Smooth muscle cell (in vitro differentiated cells): Measurements from ENCODE around the gene PRKAB1. TPM values are rescaled to one million over a fixed set of nuclear protein-coding genes. Genes with fewer than 3 reads are reported as not detected.

Experiments
- DNase-seq: peaks from one replicate; lab custom pipeline; 2025; ENCODE audit not compliant: unreplicated experiment; lab: John Stamatoyannopoulos, UW
- H2AFZ ChIP-seq: fragments of 200-600 bp; sonication (generic); 2 replicates; pipeline ENCODE4 v1.6.0; 2016; ENCODE audit warnings: antibody characterized with exemption, low read depth, mild to moderate bottlenecking
- H3F3A ChIP-seq: fragments of 200-600 bp; sonication (generic); 2 replicates; pipeline ENCODE4 v1.6.0; 2017; ENCODE audit warnings: antibody characterized with exemption, low read depth
- H3K27ac ChIP-seq: fragments of 200-600 bp; sonication (generic); 2 replicates; pipeline ENCODE4 v1.5.1; 2016; ENCODE audit warnings: low read depth, mild to moderate bottlenecking
- H3K27me3 ChIP-seq: fragments of 200-600 bp; sonication (generic); 2 replicates; pipeline ENCODE4 v1.6.1; 2016; ENCODE audit warnings: low read depth, mild to moderate bottlenecking
- H3K36me3 ChIP-seq: fragments of 200-600 bp; sonication (generic); 2 replicates; pipeline ENCODE4 v1.5.1; 2016; ENCODE audit warnings: low read depth
- H3K4me1 ChIP-seq: fragments of 200-600 bp; sonication (generic); 2 replicates; pipeline ENCODE4 v1.5.1; 2016; ENCODE audit warnings: low read depth
- H3K4me2 ChIP-seq: fragments of 200-600 bp; sonication (generic); 2 replicates; pipeline ENCODE4 v1.6.0; 2016; ENCODE audit warnings: mild to moderate bottlenecking
- H3K4me3 ChIP-seq: fragments of 200-600 bp; sonication (generic); 2 replicates; pipeline ENCODE4 v1.5.1; 2016; ENCODE audit warnings: mild to moderate bottlenecking
- H3K79me2 ChIP-seq: fragments of 200-600 bp; sonication (generic); 2 replicates; pipeline ENCODE4 v1.6.0; 2016; ENCODE audit warnings: low read depth, mild to moderate bottlenecking
- H3K9ac ChIP-seq: fragments of 200-600 bp; sonication (generic); 2 replicates; pipeline ENCODE4 v1.6.0; 2016; ENCODE audit warnings: low read depth
- H3K9me3 ChIP-seq: fragments of 200-600 bp; sonication (generic); replicated peaks from 2 replicates; pipeline ENCODE4 v1.5.1; 2016; ENCODE audit warnings: low read depth
- H4K20me1 ChIP-seq: fragments of 200-600 bp; sonication (generic); 2 replicates; pipeline ENCODE4 v1.6.0; 2016; ENCODE audit warnings: low read depth
- WGBS: methylation state at CpG from one replicate; pipeline ENCODE4 v1.1.7; 2016; ENCODE audit warnings: low lambda C conversion rate; 5-methylcytosine and 5-hydroxymethylcytosine counted together
- polyA plus RNA-seq: library from polyadenylated mRNA; unstranded; fragments of >200 nt; fragmentation: Nextera tagmentation; extraction: Ambion mirVana; gene quantifications from 2 replicates; pipeline ENCODE4 v1.2.1, GENCODE V29; 2016
- total RNA-seq: library from RNA; depleted of rRNA; stranded (reverse); fragments of >200 nt; gene quantifications from 2 replicates; pipeline ENCODE4 v1.2.3, GENCODE V29; 2014
- TF ChIP-seq, protein P1 (sequence below): fragments of 200-600 bp; sonication (generic); IDR thresholded peaks from 2 replicates; pipeline ENCODE4 v1.5.1; 2017; ENCODE audit warnings: borderline replicate concordance, mild to moderate bottlenecking, antibody characterized with exemption; ENCODE audit not compliant: insufficient read depth, poor library complexity, severe bottlenecking

Gene PRKAB1
- total and polyA plus RNA-seq, 2 experiments from 2014 or later = 24.7 to 26.0 TPM

DNA sequence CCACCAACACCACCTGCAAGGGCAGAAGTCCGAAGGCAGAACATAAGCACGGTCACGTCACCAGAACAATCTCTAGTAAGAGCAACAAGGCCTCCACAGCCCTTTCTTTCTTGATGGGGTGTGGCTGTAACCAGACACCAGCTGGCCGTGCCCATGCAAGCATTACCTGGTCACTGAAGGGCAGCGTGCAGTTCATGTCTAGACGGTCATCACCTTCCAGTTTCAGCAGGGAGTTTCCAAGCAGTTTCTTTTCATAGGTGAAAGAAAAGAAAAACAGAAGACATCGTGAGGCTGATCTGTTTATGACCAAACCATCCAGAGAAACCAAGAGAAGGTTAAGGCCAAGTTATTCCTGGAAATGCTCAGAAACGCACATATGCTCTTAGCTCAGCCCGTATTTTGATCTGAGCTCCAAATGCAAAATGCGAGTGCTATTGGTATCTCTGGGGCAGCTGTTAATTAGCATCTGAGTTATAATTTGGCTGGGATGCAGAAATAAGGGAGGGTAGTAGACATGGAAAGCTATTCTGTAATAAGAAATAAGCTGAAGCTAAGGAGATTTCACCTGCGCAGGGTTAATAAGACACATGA is 42.5 kb downstream of the PRKAB1 start:
- WGBS = 91% methylated on average over 11 of the region's 11 CpGs
- TF ChIP-seq, protein P1, sequence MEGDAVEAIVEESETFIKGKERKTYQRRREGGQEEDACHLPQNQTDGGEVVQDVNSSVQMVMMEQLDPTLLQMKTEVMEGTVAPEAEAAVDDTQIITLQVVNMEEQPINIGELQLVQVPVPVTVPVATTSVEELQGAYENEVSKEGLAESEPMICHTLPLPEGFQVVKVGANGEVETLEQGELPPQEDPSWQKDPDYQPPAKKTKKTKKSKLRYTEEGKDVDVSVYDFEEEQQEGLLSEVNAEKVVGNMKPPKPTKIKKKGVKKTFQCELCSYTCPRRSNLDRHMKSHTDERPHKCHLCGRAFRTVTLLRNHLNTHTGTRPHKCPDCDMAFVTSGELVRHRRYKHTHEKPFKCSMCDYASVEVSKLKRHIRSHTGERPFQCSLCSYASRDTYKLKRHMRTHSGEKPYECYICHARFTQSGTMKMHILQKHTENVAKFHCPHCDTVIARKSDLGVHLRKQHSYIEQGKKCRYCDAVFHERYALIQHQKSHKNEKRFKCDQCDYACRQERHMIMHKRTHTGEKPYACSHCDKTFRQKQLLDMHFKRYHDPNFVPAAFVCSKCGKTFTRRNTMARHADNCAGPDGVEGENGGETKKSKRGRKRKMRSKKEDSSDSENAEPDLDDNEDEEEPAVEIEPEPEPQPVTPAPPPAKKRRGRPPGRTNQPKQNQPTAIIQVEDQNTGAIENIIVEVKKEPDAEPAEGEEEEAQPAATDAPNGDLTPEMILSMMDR = no peak
- Histone ChIP-seq H3K79me2 (no peaks in the 10 kb centered on the region), H3F3A (no peaks in the 10 kb centered on the region), H3K4me1 (no peaks in the 10 kb centered on the region), H2AFZ (no peak overlapping the region), H3K9ac (no peak overlapping the region), H3K36me3 (no peaks in the 10 kb centered on the region), H4K20me1 (no peaks in the 10 kb centered on the region), H3K27ac (no peak overlapping the region), H3K27me3 (no peaks in the 10 kb centered on the region), H3K4me2 (no peak overlapping the region), H3K9me3 (no peaks in the 10 kb centered on the region), H3K4me3 (no peak overlapping the region)
- DNase-seq = no peak

DNA sequence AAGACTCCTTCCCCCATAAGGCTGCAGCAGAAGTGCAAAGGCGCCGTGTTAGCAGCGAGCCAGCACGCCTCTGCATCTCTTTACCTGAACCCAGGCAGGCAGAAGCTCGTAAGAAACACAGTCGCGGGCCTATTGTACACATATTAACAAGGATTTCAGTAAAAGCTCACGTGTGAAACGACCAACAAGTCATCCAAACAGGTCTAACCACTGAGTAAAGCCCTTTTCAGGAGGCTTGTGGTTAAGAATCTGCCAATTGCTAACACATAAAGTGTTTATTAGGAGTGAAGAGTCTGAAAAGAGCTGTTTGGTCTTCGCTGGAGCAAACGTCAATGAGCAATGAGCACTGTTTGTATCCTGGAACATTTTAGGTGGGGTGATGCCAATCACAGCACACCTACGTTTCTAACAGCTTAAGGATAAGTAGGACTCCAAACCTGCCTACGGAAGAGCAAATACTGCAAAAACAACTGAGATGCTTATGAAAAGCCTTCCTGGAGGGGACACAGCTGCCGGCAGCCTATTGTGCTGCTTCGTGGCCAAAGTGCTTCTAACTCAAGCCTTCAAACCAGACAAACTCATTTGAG is 43.1 kb downstream of the PRKAB1 start:
- Histone ChIP-seq H3K27ac (no peak overlapping the region), H2AFZ (no peak overlapping the region), H3K36me3 (no peaks in the 10 kb centered on the region)

DNA sequence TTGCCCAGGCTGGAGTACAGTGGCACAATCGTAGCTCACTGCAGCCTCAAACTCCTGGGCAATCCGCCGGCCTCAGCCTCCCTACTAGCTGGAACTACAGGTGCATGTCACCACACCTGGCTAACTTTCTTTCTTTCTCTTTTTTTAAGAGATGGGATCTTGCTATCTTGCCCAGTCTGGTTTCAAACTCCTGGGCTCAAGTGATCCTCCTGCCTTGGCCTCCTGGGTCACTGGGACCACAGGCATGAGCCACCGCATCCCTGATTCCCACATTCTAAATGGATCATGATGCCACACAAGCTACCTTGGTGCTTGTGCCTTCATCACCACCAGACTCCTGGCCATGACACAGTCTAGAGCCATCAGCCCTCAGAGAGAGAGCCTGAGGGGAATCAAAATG is 43.8 kb downstream of the PRKAB1 start:
- Histone ChIP-seq H3K9ac (no peak overlapping the region), H3K27me3 (no peaks in the 10 kb centered on the region), H3F3A (no peaks in the 10 kb centered on the region), H3K4me2 (no peak overlapping the region), H3K27ac (no peak overlapping the region), H3K9me3 (no peaks in the 10 kb centered on the region), H3K4me1 (no peaks in the 10 kb centered on the region), H3K79me2 (no peaks in the 10 kb centered on the region), H3K4me3 (no peak overlapping the region), H3K36me3 (no peaks in the 10 kb centered on the region), H2AFZ (no peak overlapping the region), H4K20me1 (no peaks in the 10 kb centered on the region)
- TF ChIP-seq, protein P1 = no peak
- 100% methylated on average over 4 of the region's 4 CpGs for WGBS
- DNase-seq = no peak

More for the DNA sequence above, 43.1 kb downstream of the PRKAB1 start:
- H3K27me3 ChIP-seq = no peaks in the 10 kb centered on the region
- no peaks in the 10 kb centered on the region for H4K20me1 ChIP-seq
- no peaks in the 10 kb centered on the region for H3K4me1 ChIP-seq
- DNase-seq = no peak
- TF ChIP-seq, protein P1 = no peak
- no peak overlapping the region for H3K4me2 ChIP-seq
- no peak overlapping the region for H3K4me3 ChIP-seq
- H3F3A ChIP-seq = no peaks in the 10 kb centered on the region
- WGBS = 88% methylated on average over 15 of the region's 15 CpGs
- H3K79me2 ChIP-seq = no peaks in the 10 kb centered on the region
- H3K9me3 ChIP-seq = no peaks in the 10 kb centered on the region
- no peak overlapping the region for H3K9ac ChIP-seq

DNA sequence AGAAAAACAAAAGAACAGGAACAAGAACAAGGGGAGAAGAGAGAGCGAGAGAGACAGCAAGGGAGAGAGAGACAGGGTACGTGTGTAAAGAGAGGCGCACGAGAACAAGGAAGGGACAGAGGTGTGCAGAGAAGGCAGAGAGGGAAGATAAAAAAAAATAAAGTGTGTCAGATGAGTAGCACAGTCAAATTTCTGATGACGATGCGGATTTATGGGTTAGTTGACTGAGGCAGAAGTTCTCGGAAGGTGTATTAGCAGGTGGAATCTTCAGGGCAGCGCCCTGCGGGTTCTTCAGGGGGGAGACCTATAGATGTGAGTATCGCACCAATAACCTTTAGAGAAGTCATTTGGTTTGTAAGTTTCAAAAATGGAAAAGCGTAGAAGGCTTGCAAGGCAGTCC is 44.8 kb downstream of the PRKAB1 start:
- Histone ChIP-seq H3K36me3 (no peaks in the 10 kb centered on the region), H3K9ac (no peak overlapping the region), H2AFZ (no peak overlapping the region), H3K9me3 (no peaks in the 10 kb centered on the region), H3K4me1 (no peaks in the 10 kb centered on the region), H3K4me3 (no peak overlapping the region), H3K4me2 (no peak overlapping the region), H3F3A (no peaks in the 10 kb centered on the region), H4K20me1 (no peaks in the 10 kb centered on the region), H3K79me2 (no peaks in the 10 kb centered on the region), H3K27ac (no peak overlapping the region), H3K27me3 (no peaks in the 10 kb centered on the region)
- TF ChIP-seq, protein P1 = no peak
- no peak for DNase-seq
- 98% methylated on average over 11 of the region's 11 CpGs for WGBS
